Cardiac fibroblast (primary cell): Measurements from ENCODE around the gene OTULINL.

Experiments used
- DNase-seq, 2 donors: peaks; one replicate each; pipeline versions ENCODE4 v3.0.0 to v3.0.0-alpha.2; 2010; ENCODE audit warnings: low read depth in 2 of 2
- H3K4me3 ChIP-seq, 2 donors: replicated peaks in 1 of 2; 1 replicate in 1 of 2; 2 replicates in 1 of 2; pipeline ENCODE4 v1.5.1; 2011; ENCODE audit warnings: low read depth in 2 of 2, low read length in 2 of 2, mild to moderate bottlenecking in 2 of 2, moderate library complexity in 1 of 2
- TF ChIP-seq, protein P1 (sequence below): IDR thresholded peaks from one replicate; pipeline ENCODE4 v1.5.1; 2011; ENCODE audit warnings: low read depth, mild to moderate bottlenecking, low read length, inconsistent platforms

Gene OTULINL

DNA sequence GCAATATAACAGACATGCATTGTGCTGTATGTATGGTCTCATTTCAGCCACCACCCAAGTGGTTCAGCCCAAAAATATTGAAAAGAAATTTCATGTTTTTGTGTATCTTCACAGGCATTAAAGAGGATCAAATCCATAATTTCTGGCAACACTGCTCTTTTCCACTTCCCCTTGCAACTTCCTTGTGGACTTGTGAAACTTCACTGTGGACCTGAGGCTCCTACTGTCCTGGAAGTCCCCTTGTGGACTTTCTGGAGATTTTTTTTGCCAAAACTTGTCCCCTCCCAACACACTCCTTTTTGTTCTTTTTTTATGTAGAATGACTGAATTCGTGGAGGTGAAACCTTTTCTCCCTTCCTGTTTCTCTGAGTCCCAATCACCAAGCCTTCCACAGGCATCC, 14.3 kb downstream of the OTULINL start:
- TF ChIP-seq, protein P1, sequence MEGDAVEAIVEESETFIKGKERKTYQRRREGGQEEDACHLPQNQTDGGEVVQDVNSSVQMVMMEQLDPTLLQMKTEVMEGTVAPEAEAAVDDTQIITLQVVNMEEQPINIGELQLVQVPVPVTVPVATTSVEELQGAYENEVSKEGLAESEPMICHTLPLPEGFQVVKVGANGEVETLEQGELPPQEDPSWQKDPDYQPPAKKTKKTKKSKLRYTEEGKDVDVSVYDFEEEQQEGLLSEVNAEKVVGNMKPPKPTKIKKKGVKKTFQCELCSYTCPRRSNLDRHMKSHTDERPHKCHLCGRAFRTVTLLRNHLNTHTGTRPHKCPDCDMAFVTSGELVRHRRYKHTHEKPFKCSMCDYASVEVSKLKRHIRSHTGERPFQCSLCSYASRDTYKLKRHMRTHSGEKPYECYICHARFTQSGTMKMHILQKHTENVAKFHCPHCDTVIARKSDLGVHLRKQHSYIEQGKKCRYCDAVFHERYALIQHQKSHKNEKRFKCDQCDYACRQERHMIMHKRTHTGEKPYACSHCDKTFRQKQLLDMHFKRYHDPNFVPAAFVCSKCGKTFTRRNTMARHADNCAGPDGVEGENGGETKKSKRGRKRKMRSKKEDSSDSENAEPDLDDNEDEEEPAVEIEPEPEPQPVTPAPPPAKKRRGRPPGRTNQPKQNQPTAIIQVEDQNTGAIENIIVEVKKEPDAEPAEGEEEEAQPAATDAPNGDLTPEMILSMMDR = no peak
- no peak overlapping the region for H3K4me3 ChIP-seq
- no peak for DNase-seq

DNA sequence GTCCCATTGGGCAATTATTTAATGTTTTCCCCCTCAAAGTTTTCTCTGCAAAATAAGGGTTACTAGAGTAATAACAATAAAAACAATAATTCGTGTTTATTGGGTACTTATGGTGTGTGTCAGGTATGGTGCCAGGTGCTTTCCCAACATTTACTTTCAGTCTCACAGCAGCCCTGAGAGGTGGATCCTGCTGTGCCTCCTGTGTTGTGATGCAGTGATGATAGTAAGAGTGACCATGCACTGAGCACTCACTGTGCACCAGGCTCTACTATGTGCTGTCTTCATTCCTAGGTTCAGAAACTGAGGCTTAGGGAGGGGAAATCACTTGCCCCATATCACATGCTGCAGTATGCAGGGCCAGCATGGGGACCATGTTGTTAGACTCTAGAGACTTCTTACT, 15.5 kb downstream of the OTULINL start:
- no peak overlapping the region for H3K4me3 ChIP-seq
- TF ChIP-seq, protein P1 = no peak
- no peak for DNase-seq

DNA sequence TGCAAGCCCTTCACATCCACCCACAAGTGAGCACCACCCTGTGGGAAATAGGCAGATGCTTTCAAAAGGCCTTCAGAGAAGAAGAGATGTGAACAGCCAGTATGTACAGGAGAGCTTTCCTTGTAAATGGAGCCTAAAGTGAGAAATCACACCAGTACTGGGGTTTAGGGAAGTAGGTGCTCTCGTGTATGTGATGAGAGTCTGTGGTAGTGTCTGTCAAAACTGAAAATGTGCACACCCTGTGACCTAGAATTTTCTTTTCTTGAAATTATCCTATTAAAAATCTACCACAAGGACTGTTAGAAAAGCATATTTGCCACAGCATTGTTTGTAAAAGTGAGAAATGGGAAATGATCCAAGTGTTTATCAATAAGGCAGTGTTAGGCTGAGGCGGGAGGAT, 16.6 kb downstream of the OTULINL start:
- no peak overlapping the region for H3K4me3 ChIP-seq
- TF ChIP-seq, protein P1 = no peak
- no peak for DNase-seq

DNA sequence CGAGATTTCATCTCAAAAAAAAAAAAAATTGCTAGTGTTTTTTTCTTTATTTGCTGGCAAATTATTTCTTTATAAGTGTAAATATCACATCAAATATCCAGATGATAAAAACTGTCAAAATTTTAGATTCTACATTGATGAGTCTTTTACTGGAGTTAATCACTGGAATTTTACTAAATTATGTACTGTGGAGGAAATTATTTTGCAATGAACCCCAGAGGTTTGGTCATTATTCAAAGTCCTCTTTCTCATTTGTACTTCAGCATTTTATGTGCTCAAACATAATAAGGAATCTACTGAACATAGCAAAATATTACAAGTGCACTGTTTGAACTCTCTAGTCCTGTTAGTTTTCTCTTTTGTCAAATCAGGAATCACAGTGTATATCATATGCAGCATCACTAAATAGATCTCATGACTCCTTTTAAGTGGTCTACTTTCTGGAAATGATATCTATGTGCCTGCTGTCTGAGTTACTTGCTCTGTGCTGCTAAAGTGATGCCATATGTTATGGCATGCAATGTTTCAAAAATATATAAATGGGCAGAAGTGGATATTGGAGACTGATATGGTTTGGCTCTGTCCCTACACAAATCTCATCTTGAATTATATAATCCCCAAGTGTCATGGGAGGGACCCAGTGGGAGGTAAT, 18.0 kb downstream of the OTULINL start:
- TF ChIP-seq, protein P1 = no peak
- no peak overlapping the region for H3K4me3 ChIP-seq
- no peak for DNase-seq

DNA sequence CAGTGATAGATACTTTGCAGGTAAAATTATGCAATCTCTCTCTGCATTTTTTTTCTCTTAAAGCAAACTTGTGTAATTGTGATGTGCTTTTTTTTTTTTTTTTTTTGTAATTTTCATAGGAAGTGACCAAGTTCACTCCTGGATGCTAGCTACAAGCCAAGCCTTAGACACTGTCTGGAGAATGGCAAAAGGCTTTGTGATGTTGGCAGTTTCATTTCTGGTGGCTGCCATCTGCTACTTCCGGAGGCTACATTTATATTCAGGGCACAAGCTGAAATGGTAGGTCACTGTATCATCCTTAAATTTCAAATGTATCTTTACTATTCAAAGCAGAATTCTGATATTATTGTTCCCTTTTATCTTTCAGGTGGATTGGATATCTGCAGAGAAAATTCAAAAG, 19.3 kb downstream of the OTULINL start:
- DNase-seq = no peak
- TF ChIP-seq, protein P1 = no peak
- H3K4me3 ChIP-seq = no peak overlapping the region

DNA sequence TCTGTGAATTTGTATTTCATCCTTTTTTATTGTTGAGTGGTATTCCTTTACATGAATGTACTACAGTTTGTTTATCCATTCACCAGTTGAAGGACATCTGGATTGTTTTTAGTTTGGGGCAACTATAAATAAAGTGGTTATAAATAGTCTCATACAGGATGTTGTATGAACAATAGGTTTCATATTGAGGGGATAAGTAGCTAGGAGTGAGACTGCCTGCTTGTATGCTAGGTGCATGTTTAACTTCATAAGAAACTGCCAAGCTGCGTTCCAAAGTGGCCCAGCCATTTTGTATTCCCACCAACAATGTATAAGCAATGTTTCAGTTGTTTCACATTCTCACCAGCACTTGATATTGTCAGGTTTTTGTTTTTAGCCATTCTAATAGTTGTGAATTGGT, 21.5 kb downstream of the OTULINL start:
- DNase-seq = no peak
- TF ChIP-seq, protein P1 = no peak
- H3K4me3 ChIP-seq = no peak overlapping the region

DNA sequence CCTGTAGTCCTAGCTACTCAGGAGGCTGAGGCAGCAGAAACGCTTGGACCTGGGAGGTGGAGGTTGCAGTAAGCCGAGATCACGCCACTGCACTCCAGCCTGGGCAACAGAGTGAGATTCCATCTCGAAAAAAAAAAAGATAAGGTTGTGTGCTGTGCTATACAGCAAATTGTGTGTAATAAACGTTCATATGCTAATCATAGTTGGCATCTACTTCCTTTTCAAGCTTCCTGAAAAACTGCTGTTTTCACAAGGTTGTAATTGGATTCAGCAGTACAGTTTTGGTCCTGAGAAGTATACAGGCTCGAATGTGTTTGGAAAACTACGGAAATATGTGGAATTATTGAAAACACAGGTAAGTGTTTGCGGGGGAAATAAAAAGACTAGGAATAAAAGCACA, 25.5 kb downstream of the OTULINL start:
- DNase-seq = no peak
- TF ChIP-seq, protein P1 = no peak
- no peak overlapping the region for H3K4me3 ChIP-seq
